GM12891 (cell line): ENCODE results near the gene TFF1.

Experiments used
- POLR2A ChIP-seq: IDR thresholded peaks from 2 replicates; pipeline ENCODE4 v1.6.1; 2011; ENCODE audit warnings: low read depth, low read length, control low read depth
- POLR2AphosphoS5 ChIP-seq: IDR thresholded peaks from 2 replicates; pipeline ENCODE4 v1.6.1; 2011; ENCODE audit warnings: low read depth, low read length, control low read depth
- POU2F2 ChIP-seq: IDR thresholded peaks from 2 replicates; pipeline ENCODE4 v1.6.1; 2011; ENCODE audit warnings: low read depth, mild to moderate bottlenecking, control low read depth, low read length, moderate library complexity
- SPI1 ChIP-seq: IDR thresholded peaks from 2 replicates; pipeline ENCODE4 v1.6.1; 2011; ENCODE audit warnings: low read depth, low read length, control low read depth

GRCh38 chr21:42319376-42319775, 47.0 kb downstream of the TFF1 start:
- TF ChIP-seq POLR2A, result no peak
- no peak for TF ChIP-seq POLR2AphosphoS5
- peak; percentile 60 for TF ChIP-seq SPI1
- no peak for TF ChIP-seq POU2F2
